ENCODE data around the gene HOXA4. TPM values are rescaled to one million over a fixed set of nuclear protein-coding genes. Genes with fewer than 3 reads are reported as not detected.

HOXA4 gene
- total and polyA plus RNA-seq, 2 experiments from 2014 or later, result not detected

DNA sequence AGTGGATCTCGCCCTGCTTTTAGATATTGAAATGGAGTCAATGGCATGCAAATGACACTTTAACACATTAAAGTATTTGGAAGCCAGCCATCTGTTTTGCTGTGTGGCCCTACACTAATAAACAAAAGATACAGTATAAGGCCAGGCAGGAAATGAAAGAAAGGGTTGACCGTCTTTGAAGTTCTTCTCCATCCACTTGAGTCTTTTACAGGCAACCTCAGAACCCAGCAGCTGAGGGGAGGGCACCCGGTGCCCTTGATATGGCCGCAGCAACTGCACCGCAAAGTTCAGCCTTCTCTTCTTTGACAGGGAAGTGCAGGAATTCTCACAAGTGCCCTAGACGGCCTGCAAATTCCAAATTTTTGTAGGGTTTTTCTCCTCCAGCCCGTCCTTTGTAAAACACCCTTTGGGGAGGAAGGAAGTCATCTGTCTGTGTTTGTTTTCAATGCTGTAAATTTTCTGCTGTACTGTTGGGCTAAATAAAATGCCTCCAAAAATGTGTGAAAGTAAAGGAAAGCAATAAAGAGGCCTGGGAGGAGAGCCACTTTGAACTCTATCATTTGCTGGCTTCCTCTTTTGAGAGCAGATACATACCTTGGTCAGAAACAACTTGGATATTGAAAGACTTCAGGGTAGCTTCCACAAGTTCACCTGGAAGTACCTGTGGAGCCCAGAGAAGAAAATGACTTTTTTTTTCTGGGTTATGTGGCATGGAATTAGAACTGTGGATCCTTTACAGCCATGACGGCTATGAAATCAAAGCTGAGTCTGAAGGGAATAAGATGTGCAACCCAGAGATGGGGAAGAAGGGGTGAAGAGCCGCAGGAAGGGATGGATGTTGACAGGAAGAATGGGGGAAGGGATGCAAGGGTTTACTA is 38.4 kb downstream of the HOXA4 start (continued):
- TF ChIP-seq ETS1 (IDR thresholded peaks at IDR 0.05) (peak; percentile 74), NANOG (IDR thresholded peaks at IDR 0.05; ENCODE audit: borderline replicate concordance) (peak; percentile 88), JUNB (IDR thresholded peaks at IDR 0.05; ENCODE audit: unreplicated experiment) (no peak)

- H3K4me2 ChIP-seq, result peak overlapping the region; percentile 34
- no peaks in the 10 kb centered on the region for H3K79me2 ChIP-seq (replicated peaks; ENCODE audit: insufficient read depth)
- H3F3A ChIP-seq (replicated peaks; ENCODE audit: low read depth), result peaks cover 32% of the 10 kb centered on the region
- H3K27me3 Mint-ChIP-seq (ENCODE audit: insufficient read depth, low read depth, poor library complexity), result peaks cover 99% of the 10 kb centered on the region
- H4K20me1 ChIP-seq (replicated peaks; ENCODE audit: insufficient read depth), result peaks cover 42% of the 10 kb centered on the region
- peaks cover 13% of the 10 kb centered on the region; the same call in 2 of the 3 replicates for H3K9me3 Mint-ChIP-seq
- peak; percentile 34 for DNase-seq (ENCODE audit: low spot score)
- TF ChIP-seq JUNB (IDR thresholded peaks at IDR 0.05; ENCODE audit: unreplicated experiment), result no peak
- TF ChIP-seq NANOG (IDR thresholded peaks at IDR 0.05; ENCODE audit: borderline replicate concordance), result peak; percentile 4; the same call in 1 of the 2 replicates
- no peak overlapping the region for H2AFZ ChIP-seq
- H3K36me3 ChIP-seq (ENCODE audit: insufficient read depth), result no peaks in the 10 kb centered on the region
- H3K4me3 ChIP-seq, result no peak overlapping the region
- peaks cover 40% of the 10 kb centered on the region for H3K4me1 Mint-ChIP-seq
- no peak overlapping the region for H3K27ac Mint-ChIP-seq
- peaks cover 100% of the 10 kb centered on the region for H3K27me3 ChIP-seq (ENCODE audit: insufficient read depth)
- no peaks in the 10 kb centered on the region for H3K9me2 ChIP-seq (ENCODE audit: insufficient read depth)
- no peak overlapping the region for H3K4me3 Mint-ChIP-seq
- no peak overlapping the region for H3K27ac ChIP-seq (ENCODE audit: low read depth)
- no peaks in the 10 kb centered on the region for H3K36me3 Mint-ChIP-seq (ENCODE audit: low read depth)
- ATAC-seq, result no peak
- H3K4me1 ChIP-seq (ENCODE audit: insufficient read depth), result peaks cover 46% of the 10 kb centered on the region
Observed at GRCh38 chr7:27091105-27091504, 39.5 kb downstream of the HOXA4 start.

DNA sequence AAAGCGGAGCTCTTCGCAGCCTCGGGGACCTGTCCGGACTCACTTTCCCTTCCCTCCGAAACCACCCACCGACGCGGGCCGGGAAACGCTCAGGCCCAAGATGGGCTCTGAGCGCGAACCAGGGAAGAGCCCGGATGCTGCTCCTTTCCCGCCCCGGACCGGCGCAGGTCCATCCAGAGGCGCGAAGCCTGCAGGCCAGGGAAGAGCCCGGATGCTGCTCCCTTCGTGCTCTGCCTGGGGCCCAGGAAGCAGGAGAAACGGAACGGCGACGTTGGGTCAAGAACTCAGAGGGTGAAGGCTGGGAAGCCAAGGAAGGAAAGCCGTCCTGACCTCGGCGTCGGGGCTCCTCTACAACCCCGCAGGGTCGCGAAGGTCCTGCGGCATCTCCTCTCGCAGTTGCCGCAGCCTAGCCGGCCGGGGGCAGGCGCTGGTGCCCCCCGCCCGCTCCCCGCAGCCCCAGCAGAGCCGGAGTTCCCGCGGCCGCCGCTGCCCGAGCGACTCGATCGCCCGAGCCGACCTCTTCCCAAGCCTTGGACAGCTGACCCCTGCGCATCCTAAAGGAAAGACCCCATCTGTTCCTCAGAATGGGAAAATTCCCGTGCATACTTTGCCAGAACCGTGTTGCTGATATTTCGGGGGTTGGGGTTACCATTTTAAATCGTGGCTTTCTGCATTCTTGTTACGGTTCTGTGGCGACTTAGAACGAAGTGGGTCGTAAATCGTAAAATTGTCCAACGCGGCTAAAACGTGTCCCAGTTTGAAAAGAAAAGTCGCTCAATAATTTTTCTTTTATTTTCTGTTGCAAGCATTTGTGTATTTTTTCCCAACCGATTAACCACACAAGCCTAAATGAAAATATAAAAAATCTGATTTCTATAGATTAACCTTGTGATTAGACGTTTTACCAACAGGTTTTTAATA is 42.3 kb downstream of the HOXA4 start:
- peak overlapping the region; percentile 68 for H3K4me2 ChIP-seq
- peaks cover 28% of the 10 kb centered on the region for H4K20me1 ChIP-seq (replicated peaks; ENCODE audit: insufficient read depth)
- no peaks in the 10 kb centered on the region for H3K36me3 ChIP-seq (ENCODE audit: insufficient read depth)
- H3K79me2 ChIP-seq (replicated peaks; ENCODE audit: insufficient read depth), result no peaks in the 10 kb centered on the region
- Mint-ChIP-seq H3K4me1 (peaks cover 22% of the 10 kb centered on the region), H3K36me3 (ENCODE audit: low read depth) (no peaks in the 10 kb centered on the region), H3K27me3 (ENCODE audit: insufficient read depth, low read depth, poor library complexity) (peaks cover 77% of the 10 kb centered on the region), H3K4me3 (peak overlapping the region; percentile 49; the same call in 2 of the 3 replicates), H3K9me3 (peaks cover 9% of the 10 kb centered on the region; the same call in 2 of the 3 replicates), H3K27ac (no peak overlapping the region)
- H3K27ac ChIP-seq (ENCODE audit: low read depth), result no peak overlapping the region
- ATAC-seq (peak; percentile 89), DNase-seq (ENCODE audit: low spot score) (peak; percentile 83)
- H3K4me1 ChIP-seq (ENCODE audit: insufficient read depth), result peaks cover 29% of the 10 kb centered on the region
- H3K4me3 ChIP-seq, result peak overlapping the region; percentile 46
- no peaks in the 10 kb centered on the region for H3K9me2 ChIP-seq (ENCODE audit: insufficient read depth)
- H3F3A ChIP-seq (replicated peaks; ENCODE audit: low read depth), result peaks cover 18% of the 10 kb centered on the region
- peaks cover 100% of the 10 kb centered on the region for H3K27me3 ChIP-seq (ENCODE audit: insufficient read depth)
- peak overlapping the region; percentile 61 for H2AFZ ChIP-seq
- TF ChIP-seq JUNB (IDR thresholded peaks at IDR 0.05; ENCODE audit: unreplicated experiment) (no peak), EZH2phosphoT487 (IDR thresholded peaks at IDR 0.05; ENCODE audit: unreplicated experiment) (peak; percentile 68), CREB1 (CRISPR knock-in tag; IDR thresholded peaks at IDR 0.05; ENCODE audit: low read depth) (no peak), ETS1 (IDR thresholded peaks at IDR 0.05) (no peak), ZNF114 (CRISPR knock-in tag; IDR thresholded peaks at IDR 0.05) (no peak)
- TF ChIP-seq, protein P1, sequence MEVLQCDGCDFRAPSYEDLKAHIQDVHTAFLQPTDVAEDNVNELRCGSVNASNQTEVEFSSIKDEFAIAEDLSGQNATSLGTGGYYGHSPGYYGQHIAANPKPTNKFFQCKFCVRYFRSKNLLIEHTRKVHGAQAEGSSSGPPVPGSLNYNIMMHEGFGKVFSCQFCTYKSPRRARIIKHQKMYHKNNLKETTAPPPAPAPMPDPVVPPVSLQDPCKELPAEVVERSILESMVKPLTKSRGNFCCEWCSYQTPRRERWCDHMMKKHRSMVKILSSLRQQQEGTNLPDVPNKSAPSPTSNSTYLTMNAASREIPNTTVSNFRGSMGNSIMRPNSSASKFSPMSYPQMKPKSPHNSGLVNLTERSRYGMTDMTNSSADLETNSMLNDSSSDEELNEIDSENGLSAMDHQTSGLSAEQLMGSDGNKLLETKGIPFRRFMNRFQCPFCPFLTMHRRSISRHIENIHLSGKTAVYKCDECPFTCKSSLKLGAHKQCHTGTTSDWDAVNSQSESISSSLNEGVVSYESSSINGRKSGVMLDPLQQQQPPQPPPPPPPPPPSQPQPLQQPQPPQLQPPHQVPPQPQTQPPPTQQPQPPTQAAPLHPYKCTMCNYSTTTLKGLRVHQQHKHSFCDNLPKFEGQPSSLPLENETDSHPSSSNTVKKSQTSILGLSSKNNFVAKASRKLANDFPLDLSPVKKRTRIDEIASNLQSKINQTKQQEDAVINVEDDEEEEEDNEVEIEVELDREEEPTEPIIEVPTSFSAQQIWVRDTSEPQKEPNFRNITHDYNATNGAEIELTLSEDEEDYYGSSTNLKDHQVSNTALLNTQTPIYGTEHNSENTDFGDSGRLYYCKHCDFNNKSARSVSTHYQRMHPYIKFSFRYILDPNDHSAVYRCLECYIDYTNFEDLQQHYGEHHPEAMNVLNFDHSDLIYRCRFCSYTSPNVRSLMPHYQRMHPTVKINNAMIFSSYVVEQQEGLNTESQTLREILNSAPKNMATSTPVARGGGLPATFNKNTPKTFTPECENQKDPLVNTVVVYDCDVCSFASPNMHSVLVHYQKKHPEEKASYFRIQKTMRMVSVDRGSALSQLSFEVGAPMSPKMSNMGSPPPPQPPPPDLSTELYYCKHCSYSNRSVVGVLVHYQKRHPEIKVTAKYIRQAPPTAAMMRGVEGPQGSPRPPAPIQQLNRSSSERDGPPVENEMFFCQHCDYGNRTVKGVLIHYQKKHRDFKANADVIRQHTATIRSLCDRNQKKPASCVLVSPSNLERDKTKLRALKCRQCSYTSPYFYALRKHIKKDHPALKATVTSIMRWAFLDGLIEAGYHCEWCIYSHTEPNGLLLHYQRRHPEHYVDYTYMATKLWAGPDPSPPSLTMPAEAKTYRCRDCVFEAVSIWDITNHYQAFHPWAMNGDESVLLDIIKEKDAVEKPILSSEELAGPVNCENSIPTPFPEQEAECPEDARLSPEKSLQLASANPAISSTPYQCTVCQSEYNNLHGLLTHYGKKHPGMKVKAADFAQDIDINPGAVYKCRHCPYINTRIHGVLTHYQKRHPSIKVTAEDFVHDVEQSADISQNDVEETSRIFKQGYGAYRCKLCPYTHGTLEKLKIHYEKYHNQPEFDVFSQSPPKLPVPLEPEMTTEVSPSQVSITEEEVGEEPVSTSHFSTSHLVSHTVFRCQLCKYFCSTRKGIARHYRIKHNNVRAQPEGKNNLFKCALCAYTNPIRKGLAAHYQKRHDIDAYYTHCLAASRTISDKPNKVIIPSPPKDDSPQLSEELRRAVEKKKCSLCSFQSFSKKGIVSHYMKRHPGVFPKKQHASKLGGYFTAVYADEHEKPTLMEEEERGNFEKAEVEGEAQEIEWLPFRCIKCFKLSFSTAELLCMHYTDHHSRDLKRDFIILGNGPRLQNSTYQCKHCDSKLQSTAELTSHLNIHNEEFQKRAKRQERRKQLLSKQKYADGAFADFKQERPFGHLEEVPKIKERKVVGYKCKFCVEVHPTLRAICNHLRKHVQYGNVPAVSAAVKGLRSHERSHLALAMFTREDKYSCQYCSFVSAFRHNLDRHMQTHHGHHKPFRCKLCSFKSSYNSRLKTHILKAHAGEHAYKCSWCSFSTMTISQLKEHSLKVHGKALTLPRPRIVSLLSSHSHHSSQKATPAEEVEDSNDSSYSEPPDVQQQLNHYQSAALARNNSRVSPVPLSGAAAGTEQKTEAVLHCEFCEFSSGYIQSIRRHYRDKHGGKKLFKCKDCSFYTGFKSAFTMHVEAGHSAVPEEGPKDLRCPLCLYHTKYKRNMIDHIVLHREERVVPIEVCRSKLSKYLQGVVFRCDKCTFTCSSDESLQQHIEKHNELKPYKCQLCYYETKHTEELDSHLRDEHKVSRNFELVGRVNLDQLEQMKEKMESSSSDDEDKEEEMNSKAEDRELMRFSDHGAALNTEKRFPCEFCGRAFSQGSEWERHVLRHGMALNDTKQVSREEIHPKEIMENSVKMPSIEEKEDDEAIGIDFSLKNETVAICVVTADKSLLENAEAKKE (CRISPR knock-in tag; IDR thresholded peaks at IDR 0.05), result no peak

Measured in GM23338 (cell line).